HEK293T (cell line): ENCODE results near the gene OR2J1.

ENCODE experiments used
- CTCF ChIA-PET: fragments of 350-600 bp; formaldehyde crosslinking; extraction: SDS; loops from one replicate; lab custom pipeline; 2021; ENCODE audit warnings: antibody characterized with exemption, inconsistent platforms; lab: Yijun Ruan, JAX
- POLR2A ChIA-PET: fragments of 350-600 bp; formaldehyde crosslinking; extraction: SDS; loops from one replicate; lab custom pipeline; 2020; ENCODE audit warnings: antibody characterized with exemption, inconsistent platforms; lab: Yijun Ruan, JAX
- DNase-seq: peaks from one replicate; pipeline ENCODE4 v3.0.0; 2012; ENCODE audit warnings: mixed read lengths; ENCODE audit errors: extremely low spot score
- ARNT ChIP-seq: fragments of 450-650 bp; IDR thresholded peaks from 2 replicates; pipeline ENCODE4 v1.6.1; 2017; ENCODE audit warnings: mild to moderate bottlenecking
- BHLHE40 ChIP-seq: fragments of 450-650 bp; IDR thresholded peaks from 2 replicates; pipeline ENCODE4 v1.6.1; 2016; ENCODE audit warnings: mild to moderate bottlenecking, moderate library complexity, borderline replicate concordance
- CTBP1 ChIP-seq: fragments of 450-650 bp; IDR thresholded peaks from 2 replicates; pipeline ENCODE4 v1.6.1; 2016; ENCODE audit warnings: borderline replicate concordance
- ELF4 ChIP-seq: fragments of 450-650 bp; IDR thresholded peaks from 2 replicates; pipeline ENCODE4 v1.6.1; 2017; ENCODE audit warnings: antibody characterized with exemption
- FOXA1 ChIP-seq: fragments of 450-650 bp; IDR thresholded peaks from 2 replicates; pipeline ENCODE4 v1.6.1; 2016; ENCODE audit warnings: mild to moderate bottlenecking
- FOXK2 ChIP-seq: fragments of 450-650 bp; IDR thresholded peaks from 2 replicates; pipeline ENCODE4 v1.6.1; 2016; ENCODE audit warnings: mild to moderate bottlenecking
- FOXM1 ChIP-seq: fragments of 450-650 bp; IDR thresholded peaks from 2 replicates; pipeline ENCODE4 v1.6.1; 2017; ENCODE audit warnings: mild to moderate bottlenecking, borderline replicate concordance
- HDGF ChIP-seq: fragments of 450-650 bp; IDR thresholded peaks from 2 replicates; pipeline ENCODE4 v1.6.1; 2017; ENCODE audit warnings: antibody characterized with exemption, borderline replicate concordance
- L3MBTL2 ChIP-seq: fragments of 450-650 bp; conservative IDR thresholded peaks from 2 replicates; pipeline ENCODE4 v1.6.1; 2016; ENCODE audit warnings: mild to moderate bottlenecking
- LEF1 ChIP-seq: fragments of 450-650 bp; IDR thresholded peaks from 2 replicates; pipeline ENCODE4 v1.6.1; 2017; ENCODE audit warnings: mild to moderate bottlenecking, borderline replicate concordance
- NFRKB ChIP-seq: fragments of 450-650 bp; IDR thresholded peaks from 2 replicates; pipeline ENCODE4 v1.6.1; 2016; ENCODE audit warnings: mild to moderate bottlenecking, moderate library complexity
- PKNOX1 ChIP-seq: fragments of 450-650 bp; IDR thresholded peaks from 2 replicates; pipeline ENCODE4 v1.6.1; 2016
- SP1 ChIP-seq: fragments of 450-650 bp; IDR thresholded peaks from 2 replicates; pipeline ENCODE4 v1.6.1; 2017
- SUZ12 ChIP-seq: fragments of 450-650 bp; IDR thresholded peaks from 2 replicates; pipeline ENCODE4 v1.6.1; 2016; ENCODE audit warnings: mild to moderate bottlenecking
- TARDBP ChIP-seq: fragments of 450-650 bp; IDR thresholded peaks from 2 replicates; pipeline ENCODE4 v1.6.1; 2016
- ZNF384 ChIP-seq: fragments of 450-650 bp; IDR thresholded peaks from 2 replicates; pipeline ENCODE4 v1.6.1; 2016

Gene OR2J1

GRCh38 chr6:29099190-29099589 is at the start of gene OR2J1:
Gene OR2J1, plus strand, starts transcription at chr6:29099490. Its CDS starts 1,453 bp downstream, at chr6:29100943.
- TF ChIP-seq FOXM1 (no peak), CTBP1 (no peak), LEF1 (no peak), SP1 (no peak), PKNOX1 (no peak), FOXA1 (no peak), FOXK2 (no peak), ELF4 (no peak), NFRKB (no peak), SUZ12 (no peak), L3MBTL2 (no peak), BHLHE40 (no peak), HDGF (no peak), TARDBP (no peak), ARNT (no peak), ZNF384 (no peak)
- POLR2A ChIA-PET: no interaction called here
- CTCF ChIA-PET: no interaction called here
- no peak for DNase-seq

GRCh38 chr6:29051680-29052079 is 47.6 kb upstream of the OR2J1 start:
- DNase-seq: no peak
- CTCF ChIA-PET: no interaction called here
- POLR2A ChIA-PET: no interaction called here

GRCh38 chr6:29071831-29072723 is 27.2 kb upstream of the OR2J1 start:
- TF ChIP-seq PKNOX1: no peak
- no peak for TF ChIP-seq ARNT
- TF ChIP-seq BHLHE40: no peak
- TF ChIP-seq L3MBTL2: 0 out of 2 replicates have a peak, but pooled peaks have one; percentile 19
- no peak for TF ChIP-seq FOXA1
- CTCF ChIA-PET: no interaction called here
- peak; percentile 75 for DNase-seq
- POLR2A ChIA-PET: no interaction called here

More at GRCh38 chr6:29051680-29052079, 47.6 kb upstream of the OR2J1 start:
- TF ChIP-seq TARDBP: no peak
- TF ChIP-seq FOXA1: no peak

- TF ChIP-seq LEF1 (no peak), ELF4 (no peak), FOXM1 (no peak), ARNT (no peak)
- DNase-seq: no peak
- ChIA-PET POLR2A (no interaction called here), CTCF (no interaction called here)
Observed at GRCh38 chr6:29079203-29079602, 20.1 kb upstream of the OR2J1 start.

- no peak for DNase-seq
- ChIA-PET CTCF (no interaction called here), POLR2A (no interaction called here)
- TF ChIP-seq NFRKB: no peak
- no peak for TF ChIP-seq L3MBTL2
- TF ChIP-seq HDGF: no peak
- no peak for TF ChIP-seq PKNOX1
- no peak for TF ChIP-seq TARDBP
- TF ChIP-seq SP1: no peak
- TF ChIP-seq LEF1: no peak
- no peak for TF ChIP-seq ZNF384
- TF ChIP-seq ELF4: no peak
Observed at GRCh38 chr6:29081312-29081711, 18.0 kb upstream of the OR2J1 start.

- ChIA-PET POLR2A (no interaction called here), CTCF (interaction anchor here (0.9 kb wide), 1 partner anchor 10 kb away, joined by 3 read pairs; no protein-coding TSS in a partner anchor)
- TF ChIP-seq ZNF384 (no peak), SP1 (no peak), FOXA1 (no peak), BHLHE40 (no peak), NFRKB (no peak), SUZ12 (no peak), ELF4 (no peak), TARDBP (no peak), LEF1 (no peak), FOXM1 (no peak)
- no peak for DNase-seq
Observed at GRCh38 chr6:29082457-29082856, 16.8 kb upstream of the OR2J1 start.

GRCh38 chr6:29087213-29087612 is 12.1 kb upstream of the OR2J1 start, which contains the start of gene OR2B3:
Gene OR2B3, minus strand, starts transcription at chr6:29087313. Its CDS starts 65 bp downstream, at chr6:29087248.
- CTCF ChIA-PET: no interaction called here
- DNase-seq: no peak
- TF ChIP-seq ARNT: no peak
- TF ChIP-seq CTBP1: no peak
- POLR2A ChIA-PET: no interaction called here
